HEK293 (cell line): Measurements from ENCODE around the gene PRKCE.

ENCODE experiments used
- CTCF ChIA-PET: fragments of 350-600 bp; formaldehyde crosslinking; extraction: SDS; loops from one replicate; lab custom pipeline; 2021; ENCODE audit warnings: antibody characterized with exemption; lab: Yijun Ruan, JAX
- POLR2A ChIA-PET: fragments of 300-600 bp; formaldehyde crosslinking; extraction: SDS; loops from one replicate; lab custom pipeline; 2020; ENCODE audit warnings: antibody characterized with exemption, inconsistent platforms; lab: Yijun Ruan, JAX
- H3K27ac ChIP-seq: fragments of 200-500 bp; sonication (Bioruptor generic); 2 replicates; pipeline ENCODE4 v1.5.1; 2014; ENCODE audit warnings: low read depth, low read length, control low read depth, inconsistent platforms; ENCODE audit errors: extremely low read depth
- H3K36me3 ChIP-seq, 2 experiments: fragments of 200-500 bp in 1 of 2; sonication (Bioruptor generic) in 1 of 2; 1 replicate in 1 of 2; 2 replicates in 1 of 2; pipeline ENCODE4 v1.5.1; 2014 to 2017; ENCODE audit warnings: inconsistent platforms in 2 of 2, low read length in 2 of 2; ENCODE audit not compliant: control insufficient read depth in 2 of 2, insufficient read depth in 1 of 2
- H3K4me1 ChIP-seq: fragments of 200-500 bp; sonication (Bioruptor generic); 2 replicates; pipeline ENCODE4 v1.5.1; 2014; ENCODE audit warnings: mild to moderate bottlenecking, low read length, inconsistent platforms; ENCODE audit not compliant: control insufficient read depth, insufficient read depth
- H3K4me3 ChIP-seq: 2 replicates; pipeline ENCODE4 v1.5.1; 2011; ENCODE audit warnings: low read depth, mild to moderate bottlenecking, control low read depth, low read length, moderate library complexity
- H3K9me3 ChIP-seq: fragments of 200-500 bp; sonication (Bioruptor generic); 2 replicates; pipeline ENCODE4 v1.5.1; 2014; ENCODE audit warnings: low read depth, low read length, inconsistent platforms; ENCODE audit not compliant: control insufficient read depth, insufficient read depth
- SP2 ChIP-seq: fragments of 450-650 bp; formaldehyde crosslinking; IDR thresholded peaks from 2 replicates; pipeline ENCODE4 v1.5.1; 2016; ENCODE audit warnings: missing biosample characterization, missing genetic modification characterization
- ZBTB21 ChIP-seq: fragments of 450-650 bp; formaldehyde crosslinking; IDR thresholded peaks from 2 replicates; pipeline ENCODE4 v1.5.1; 2017; ENCODE audit warnings: missing biosample characterization, missing genetic modification characterization
- ZIC2 ChIP-seq: fragments of 450-650 bp; formaldehyde crosslinking; IDR thresholded peaks from 2 replicates; pipeline ENCODE4 v1.5.1; 2016; ENCODE audit warnings: missing biosample characterization, missing genetic modification characterization
- ZNF10 ChIP-seq: fragments of 450-650 bp; formaldehyde crosslinking; IDR thresholded peaks from 2 replicates; pipeline ENCODE4 v1.5.1; 2017; ENCODE audit warnings: missing biosample characterization, missing genetic modification characterization
- ZNF132 ChIP-seq: fragments of 450-650 bp; formaldehyde crosslinking; IDR thresholded peaks from 2 replicates; pipeline ENCODE4 v1.5.1; 2017; ENCODE audit warnings: missing biosample characterization, missing genetic modification characterization, borderline replicate concordance
- ZNF239 ChIP-seq: fragments of 450-650 bp; formaldehyde crosslinking; IDR thresholded peaks from 2 replicates; pipeline ENCODE4 v1.5.1; 2016; ENCODE audit warnings: missing biosample characterization, missing genetic modification characterization
- ZNF510 ChIP-seq: fragments of 450-650 bp; formaldehyde crosslinking; IDR thresholded peaks from 2 replicates; pipeline ENCODE4 v1.5.1; 2018; ENCODE audit warnings: mild to moderate bottlenecking, missing genetic modification characterization, missing biosample characterization; ENCODE audit not compliant: insufficient replicate concordance
- ZNF514 ChIP-seq: fragments of 450-650 bp; formaldehyde crosslinking; IDR thresholded peaks from 2 replicates; pipeline ENCODE4 v1.5.1; 2016; ENCODE audit warnings: missing biosample characterization, missing genetic modification characterization
- ZNF521 ChIP-seq: fragments of 450-650 bp; formaldehyde crosslinking; IDR thresholded peaks from 2 replicates; pipeline ENCODE4 v1.5.1; 2017; ENCODE audit warnings: missing biosample characterization, mild to moderate bottlenecking, missing genetic modification characterization
- ZNF555 ChIP-seq: fragments of 450-650 bp; formaldehyde crosslinking; conservative IDR thresholded peaks from 2 replicates; pipeline ENCODE4 v1.5.1; 2017; ENCODE audit warnings: missing biosample characterization, mild to moderate bottlenecking, missing genetic modification characterization, inconsistent platforms
- ZNF560 ChIP-seq: fragments of 450-650 bp; formaldehyde crosslinking; IDR thresholded peaks from 2 replicates; pipeline ENCODE4 v1.5.1; 2017; ENCODE audit warnings: missing biosample characterization, missing genetic modification characterization, borderline replicate concordance
- TF ChIP-seq, protein P1 (sequence below): fragments of 450-650 bp; formaldehyde crosslinking; IDR thresholded peaks from 2 replicates; pipeline ENCODE4; 2016; ENCODE audit warnings: missing biosample characterization, missing genetic modification characterization
- TF ChIP-seq, protein P2 (sequence below): fragments of 450-650 bp; formaldehyde crosslinking; IDR thresholded peaks from 2 replicates; pipeline ENCODE4 v1.5.1; 2016; ENCODE audit warnings: missing biosample characterization, missing genetic modification characterization
- TF ChIP-seq, protein P3 (sequence below): fragments of 450-650 bp; formaldehyde crosslinking; IDR thresholded peaks from 2 replicates; pipeline ENCODE4 v1.5.1; 2016; ENCODE audit warnings: missing biosample characterization, missing genetic modification characterization
- TF ChIP-seq, protein P4 (sequence below): fragments of 450-650 bp; formaldehyde crosslinking; conservative IDR thresholded peaks from 2 replicates; pipeline ENCODE4 v1.5.1; 2016; ENCODE audit warnings: low read depth, missing biosample characterization, missing genetic modification characterization

Gene PRKCE

DNA sequence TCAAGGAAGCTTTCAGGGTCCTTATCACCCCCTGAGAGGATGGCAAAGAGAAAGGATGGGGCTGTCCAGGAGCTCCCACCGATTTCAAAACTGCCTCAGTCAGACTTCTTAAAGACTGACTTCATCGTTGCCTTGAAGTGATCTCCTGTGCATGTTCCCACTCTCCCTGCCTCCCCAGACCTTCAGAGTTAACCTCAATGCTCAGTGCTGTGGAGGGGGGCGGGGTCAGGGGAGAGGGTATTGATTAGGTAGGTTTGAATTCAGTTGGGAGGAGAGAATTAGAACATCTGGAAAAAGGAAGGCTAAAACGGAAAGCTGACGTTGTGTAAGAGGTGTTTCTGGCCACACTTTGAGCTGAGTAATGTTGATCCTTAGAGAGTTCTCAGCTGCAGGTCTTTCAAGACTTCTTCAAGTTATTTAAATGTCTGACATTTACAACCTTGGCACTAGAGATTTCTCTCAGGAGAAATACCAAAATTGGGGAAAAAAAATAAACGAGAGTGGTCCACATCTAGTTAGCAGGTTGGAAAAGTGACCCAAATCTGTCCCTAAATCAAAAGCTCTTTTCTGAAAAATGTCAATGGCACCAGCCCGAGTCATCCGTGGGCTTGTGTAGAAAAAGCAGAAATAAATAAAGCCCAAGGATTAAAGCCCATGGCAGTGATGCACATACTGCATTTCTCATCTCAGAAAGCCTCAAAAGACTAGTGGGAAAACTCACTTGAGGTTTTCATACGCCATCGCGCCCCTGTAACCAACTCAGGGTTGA, 511.0 kb downstream of the PRKCE start:
- Histone ChIP-seq H3K9me3 (no peaks in the 10 kb centered on the region), H3K4me3 (no peak overlapping the region), H3K27ac (no peak overlapping the region), H3K36me3 (no peaks in the 10 kb centered on the region), H3K4me1 (no peaks in the 10 kb centered on the region)
- ChIA-PET POLR2A (no interaction called here), CTCF (no interaction called here)
- TF ChIP-seq ZNF10 (no peak), ZNF510 (tag by site-specific recombination) (no peak), ZNF239 (tag by site-specific recombination) (no peak), SP2 (no peak), ZNF555 (tag by site-specific recombination) (no peak), ZNF514 (tag by site-specific recombination) (no peak), ZNF521 (tag by site-specific recombination) (no peak)
- TF ChIP-seq, protein P1, sequence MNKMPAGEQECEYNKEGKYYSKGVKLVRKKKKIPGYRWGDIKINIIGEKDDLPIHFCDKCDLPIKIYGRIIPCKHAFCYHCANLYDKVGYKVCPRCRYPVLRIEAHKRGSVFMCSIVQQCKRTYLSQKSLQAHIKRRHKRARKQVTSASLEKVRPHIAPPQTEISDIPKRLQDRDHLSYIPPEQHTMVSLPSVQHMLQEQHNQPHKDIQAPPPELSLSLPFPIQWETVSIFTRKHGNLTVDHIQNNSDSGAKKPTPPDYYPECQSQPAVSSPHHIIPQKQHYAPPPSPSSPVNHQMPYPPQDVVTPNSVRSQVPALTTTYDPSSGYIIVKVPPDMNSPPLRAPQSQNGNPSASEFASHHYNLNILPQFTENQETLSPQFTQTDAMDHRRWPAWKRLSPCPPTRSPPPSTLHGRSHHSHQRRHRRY: no peak
- TF ChIP-seq, protein P2, sequence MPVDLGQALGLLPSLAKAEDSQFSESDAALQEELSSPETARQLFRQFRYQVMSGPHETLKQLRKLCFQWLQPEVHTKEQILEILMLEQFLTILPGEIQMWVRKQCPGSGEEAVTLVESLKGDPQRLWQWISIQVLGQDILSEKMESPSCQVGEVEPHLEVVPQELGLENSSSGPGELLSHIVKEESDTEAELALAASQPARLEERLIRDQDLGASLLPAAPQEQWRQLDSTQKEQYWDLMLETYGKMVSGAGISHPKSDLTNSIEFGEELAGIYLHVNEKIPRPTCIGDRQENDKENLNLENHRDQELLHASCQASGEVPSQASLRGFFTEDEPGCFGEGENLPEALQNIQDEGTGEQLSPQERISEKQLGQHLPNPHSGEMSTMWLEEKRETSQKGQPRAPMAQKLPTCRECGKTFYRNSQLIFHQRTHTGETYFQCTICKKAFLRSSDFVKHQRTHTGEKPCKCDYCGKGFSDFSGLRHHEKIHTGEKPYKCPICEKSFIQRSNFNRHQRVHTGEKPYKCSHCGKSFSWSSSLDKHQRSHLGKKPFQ (tag by site-specific recombination): no peak
- TF ChIP-seq, protein P3, sequence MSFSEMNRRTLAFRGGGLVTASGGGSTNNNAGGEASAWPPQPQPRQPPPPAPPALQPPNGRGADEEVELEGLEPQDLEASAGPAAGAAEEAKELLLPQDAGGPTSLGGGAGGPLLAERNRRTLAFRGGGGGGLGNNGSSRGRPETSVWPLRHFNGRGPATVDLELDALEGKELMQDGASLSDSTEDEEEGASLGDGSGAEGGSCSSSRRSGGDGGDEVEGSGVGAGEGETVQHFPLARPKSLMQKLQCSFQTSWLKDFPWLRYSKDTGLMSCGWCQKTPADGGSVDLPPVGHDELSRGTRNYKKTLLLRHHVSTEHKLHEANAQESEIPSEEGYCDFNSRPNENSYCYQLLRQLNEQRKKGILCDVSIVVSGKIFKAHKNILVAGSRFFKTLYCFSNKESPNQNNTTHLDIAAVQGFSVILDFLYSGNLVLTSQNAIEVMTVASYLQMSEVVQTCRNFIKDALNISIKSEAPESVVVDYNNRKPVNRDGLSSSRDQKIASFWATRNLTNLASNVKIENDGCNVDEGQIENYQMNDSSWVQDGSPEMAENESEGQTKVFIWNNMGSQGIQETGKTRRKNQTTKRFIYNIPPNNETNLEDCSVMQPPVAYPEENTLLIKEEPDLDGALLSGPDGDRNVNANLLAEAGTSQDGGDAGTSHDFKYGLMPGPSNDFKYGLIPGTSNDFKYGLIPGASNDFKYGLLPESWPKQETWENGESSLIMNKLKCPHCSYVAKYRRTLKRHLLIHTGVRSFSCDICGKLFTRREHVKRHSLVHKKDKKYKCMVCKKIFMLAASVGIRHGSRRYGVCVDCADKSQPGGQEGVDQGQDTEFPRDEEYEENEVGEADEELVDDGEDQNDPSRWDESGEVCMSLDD (tag by site-specific recombination): no peak

DNA sequence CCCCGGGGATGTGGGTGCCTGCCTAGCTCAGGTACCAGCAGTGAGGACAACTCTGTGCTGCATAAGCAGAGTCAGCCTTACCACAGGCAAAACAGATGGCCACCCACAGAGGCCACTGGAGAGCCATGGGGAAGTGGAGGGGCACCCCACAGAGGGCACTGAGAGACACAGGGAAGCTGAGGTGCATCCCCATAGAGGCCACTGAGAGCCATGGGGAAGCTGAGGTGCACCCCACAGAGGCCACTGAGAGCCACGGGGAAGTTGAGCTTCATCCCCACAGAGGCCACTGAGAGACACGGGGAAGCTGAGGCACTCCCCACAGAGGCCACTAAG, 511.6 kb downstream of the PRKCE start:
- TF ChIP-seq ZIC2 (tag by site-specific recombination) (peak; percentile 23; the same call in 1 of the 2 replicates), ZBTB21 (no peak)
- ChIA-PET POLR2A (no interaction called here), CTCF (no interaction called here)
- no peak overlapping the region for H3K4me3 ChIP-seq
- no peaks in the 10 kb centered on the region for H3K9me3 ChIP-seq
- H3K27ac ChIP-seq: no peak overlapping the region
- H3K4me1 ChIP-seq: no peaks in the 10 kb centered on the region
- no peaks in the 10 kb centered on the region for H3K36me3 ChIP-seq

DNA sequence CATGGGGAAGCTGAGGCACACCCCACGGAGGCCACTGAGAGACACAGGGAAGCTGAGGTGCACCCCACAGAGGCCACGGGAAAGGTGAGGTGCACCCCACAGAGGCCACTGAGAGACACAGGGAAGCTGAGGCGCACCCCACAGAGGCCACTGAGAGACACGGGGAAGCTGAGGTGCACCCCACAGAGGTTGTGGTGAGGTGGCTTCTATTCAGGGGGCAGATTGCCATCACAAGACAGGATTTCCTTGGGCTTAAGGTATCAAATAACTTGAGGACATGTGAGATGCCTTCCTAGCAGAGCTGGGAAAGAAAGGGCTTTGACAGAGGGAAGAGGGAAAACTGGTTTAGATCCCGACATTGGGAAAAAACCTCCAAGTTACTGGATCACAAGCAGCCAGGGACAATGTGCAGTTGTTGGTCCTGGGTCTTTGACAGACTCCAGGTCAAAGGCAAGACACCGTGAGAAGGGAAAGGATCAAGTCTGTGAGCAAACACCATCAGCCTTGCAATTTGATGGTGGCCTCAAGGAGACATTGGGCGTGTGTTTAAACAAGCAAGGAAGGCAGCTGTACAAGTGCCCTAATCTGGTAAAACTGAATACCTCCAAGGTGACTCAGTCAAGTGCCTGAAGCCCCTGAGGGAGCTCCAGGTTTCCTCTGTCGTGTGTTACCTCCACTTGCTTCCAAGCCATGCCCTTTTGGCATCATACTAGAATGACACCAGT, 512.5 kb downstream of the PRKCE start:
- CTCF ChIA-PET: interaction anchor here (0.9 kb wide), 1 partner anchor 134 kb away, joined by 3 read pairs; no protein-coding TSS in a partner anchor
- TF ChIP-seq, protein P4, sequence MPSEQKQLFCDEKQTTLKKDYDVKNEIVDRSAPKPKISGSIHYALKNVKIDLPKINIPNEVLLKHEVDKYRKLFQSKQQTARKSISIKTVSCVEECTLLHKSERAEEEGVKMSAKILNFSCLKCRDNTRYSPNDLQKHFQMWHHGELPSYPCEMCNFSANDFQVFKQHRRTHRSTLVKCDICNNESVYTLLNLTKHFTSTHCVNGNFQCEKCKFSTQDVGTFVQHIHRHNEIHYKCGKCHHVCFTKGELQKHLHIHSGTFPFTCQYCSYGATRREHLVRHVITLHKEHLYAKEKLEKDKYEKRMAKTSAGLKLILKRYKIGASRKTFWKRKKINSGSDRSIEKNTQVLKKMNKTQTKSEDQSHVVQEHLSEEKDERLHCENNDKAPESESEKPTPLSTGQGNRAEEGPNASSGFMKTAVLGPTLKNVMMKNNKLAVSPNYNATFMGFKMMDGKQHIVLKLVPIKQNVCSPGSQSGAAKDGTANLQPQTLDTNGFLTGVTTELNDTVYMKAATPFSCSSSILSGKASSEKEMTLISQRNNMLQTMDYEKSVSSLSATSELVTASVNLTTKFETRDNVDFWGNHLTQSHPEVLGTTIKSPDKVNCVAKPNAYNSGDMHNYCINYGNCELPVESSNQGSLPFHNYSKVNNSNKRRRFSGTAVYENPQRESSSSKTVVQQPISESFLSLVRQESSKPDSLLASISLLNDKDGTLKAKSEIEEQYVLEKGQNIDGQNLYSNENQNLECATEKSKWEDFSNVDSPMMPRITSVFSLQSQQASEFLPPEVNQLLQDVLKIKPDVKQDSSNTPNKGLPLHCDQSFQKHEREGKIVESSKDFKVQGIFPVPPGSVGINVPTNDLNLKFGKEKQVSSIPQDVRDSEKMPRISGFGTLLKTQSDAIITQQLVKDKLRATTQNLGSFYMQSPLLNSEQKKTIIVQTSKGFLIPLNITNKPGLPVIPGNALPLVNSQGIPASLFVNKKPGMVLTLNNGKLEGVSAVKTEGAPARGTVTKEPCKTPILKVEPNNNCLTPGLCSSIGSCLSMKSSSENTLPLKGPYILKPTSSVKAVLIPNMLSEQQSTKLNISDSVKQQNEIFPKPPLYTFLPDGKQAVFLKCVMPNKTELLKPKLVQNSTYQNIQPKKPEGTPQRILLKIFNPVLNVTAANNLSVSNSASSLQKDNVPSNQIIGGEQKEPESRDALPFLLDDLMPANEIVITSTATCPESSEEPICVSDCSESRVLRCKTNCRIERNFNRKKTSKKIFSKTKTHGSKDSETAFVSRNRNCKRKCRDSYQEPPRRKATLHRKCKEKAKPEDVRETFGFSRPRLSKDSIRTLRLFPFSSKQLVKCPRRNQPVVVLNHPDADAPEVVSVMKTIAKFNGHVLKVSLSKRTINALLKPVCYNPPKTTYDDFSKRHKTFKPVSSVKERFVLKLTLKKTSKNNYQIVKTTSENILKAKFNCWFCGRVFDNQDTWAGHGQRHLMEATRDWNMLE: no peak
- TF ChIP-seq ZNF560 (tag by site-specific recombination) (no peak), ZNF132 (tag by site-specific recombination) (no peak)

More for the DNA sequence above, 512.5 kb downstream of the PRKCE start:
- H3K36me3 ChIP-seq: no peaks in the 10 kb centered on the region
- no peaks in the 10 kb centered on the region for H3K9me3 ChIP-seq
- H3K27ac ChIP-seq: no peak overlapping the region
- H3K4me1 ChIP-seq: no peaks in the 10 kb centered on the region
- POLR2A ChIA-PET: no interaction called here
- H3K4me3 ChIP-seq: no peak overlapping the region
